C4-2B (cell line): ENCODE results near the gene PAK5.

Source experiments
- CTCF ChIP-seq: fragments of 450-650 bp; conservative IDR thresholded peaks from 2 replicates; pipeline ENCODE4 v1.5.1; 2017; ENCODE audit warnings: mild to moderate bottlenecking
- ZFX ChIP-seq: fragments of 450-650 bp; IDR thresholded peaks from 2 replicates; pipeline ENCODE4 v1.6.1; 2017

- no peak for TF ChIP-seq CTCF
- no peak for TF ChIP-seq ZFX
These were observed 94.3 kb downstream of the PAK5 start for GRCh38 chr20:9744551-9744950.
